ENCODE measurements around the gene POU3F1. TPM values are rescaled to one million over a fixed set of nuclear protein-coding genes. Genes with fewer than 3 reads are reported as not detected.

Gene POU3F1
- total RNA-seq, 1 experiment from 2014 or later = 5.8 TPM

- no peak overlapping the region for H3K23ac ChIP-seq (ENCODE audit: insufficient read length, low read depth, low read length)
- no peak overlapping the region for H4K5ac ChIP-seq (ENCODE audit: insufficient read length, low read depth, low read length)
- no peaks in the 10 kb centered on the region for H3K27me3 ChIP-seq (ENCODE audit: insufficient read depth, low read length)
- H2BK15ac ChIP-seq (ENCODE audit: low read depth, low read length) = no peak overlapping the region
- peaks cover 10% of the 10 kb centered on the region; the same call in 1 of the 2 replicates for H3K4me1 ChIP-seq (ENCODE audit: insufficient read depth, low read length)
- no peaks in the 10 kb centered on the region for H3K79me1 ChIP-seq (ENCODE audit: insufficient read depth, low read depth, low read length, poor library complexity, severe bottlenecking)
- TF ChIP-seq, protein P1, sequence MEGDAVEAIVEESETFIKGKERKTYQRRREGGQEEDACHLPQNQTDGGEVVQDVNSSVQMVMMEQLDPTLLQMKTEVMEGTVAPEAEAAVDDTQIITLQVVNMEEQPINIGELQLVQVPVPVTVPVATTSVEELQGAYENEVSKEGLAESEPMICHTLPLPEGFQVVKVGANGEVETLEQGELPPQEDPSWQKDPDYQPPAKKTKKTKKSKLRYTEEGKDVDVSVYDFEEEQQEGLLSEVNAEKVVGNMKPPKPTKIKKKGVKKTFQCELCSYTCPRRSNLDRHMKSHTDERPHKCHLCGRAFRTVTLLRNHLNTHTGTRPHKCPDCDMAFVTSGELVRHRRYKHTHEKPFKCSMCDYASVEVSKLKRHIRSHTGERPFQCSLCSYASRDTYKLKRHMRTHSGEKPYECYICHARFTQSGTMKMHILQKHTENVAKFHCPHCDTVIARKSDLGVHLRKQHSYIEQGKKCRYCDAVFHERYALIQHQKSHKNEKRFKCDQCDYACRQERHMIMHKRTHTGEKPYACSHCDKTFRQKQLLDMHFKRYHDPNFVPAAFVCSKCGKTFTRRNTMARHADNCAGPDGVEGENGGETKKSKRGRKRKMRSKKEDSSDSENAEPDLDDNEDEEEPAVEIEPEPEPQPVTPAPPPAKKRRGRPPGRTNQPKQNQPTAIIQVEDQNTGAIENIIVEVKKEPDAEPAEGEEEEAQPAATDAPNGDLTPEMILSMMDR (conservative IDR thresholded peaks at IDR 0.05) = no peak
- Mint-ChIP-seq H3K27me3 (ENCODE audit: low read depth) (peaks cover 3% of the 10 kb centered on the region; the same call in 1 of the 2 replicates), H3K4me3 (no peak overlapping the region), H3K27ac (no peak overlapping the region), H3K36me3 (ENCODE audit: insufficient read depth in 1 of 3, low read depth in 3 of 3) (peaks cover 0 to 1% (median 0%) of the 10 kb centered on the region in 3 experiments; a peak in 2 of 7 replicates), H3K4me1 (peaks cover 44 to 61% of the 10 kb centered on the region in 2 experiments), H3K9me3 (no peaks in the 10 kb centered on the region)
- no peak overlapping the region for H3K4ac ChIP-seq (ENCODE audit: low read depth, low read length)
- H3K9me3 ChIP-seq (ENCODE audit: control insufficient read depth, low read depth, low read length) = no peaks in the 10 kb centered on the region
- no peak overlapping the region for H2BK20ac ChIP-seq (ENCODE audit: low read depth, low read length, poor library complexity, severe bottlenecking)
- no peak overlapping the region for H3T11ph ChIP-seq (ENCODE audit: low read length)
- H3K18ac ChIP-seq (ENCODE audit: insufficient read length, low read depth, low read length) = no peak overlapping the region
- no CpG with 5 or more reads among the region's 11 CpGs for WGBS (ENCODE audit: extremely low coverage, insufficient read length, low lambda C conversion rate)
- no peak overlapping the region for H3K14ac ChIP-seq (ENCODE audit: insufficient read depth, low read length)
- H3K27ac ChIP-seq (ENCODE audit: insufficient read length, low read depth, low read length) = no peak overlapping the region
- no peak overlapping the region for H2AFZ ChIP-seq (ENCODE audit: low read length)
- no peak overlapping the region for H4K8ac ChIP-seq (replicated peaks; ENCODE audit: insufficient read length, low read depth, low read length)
- H2AK5ac ChIP-seq (ENCODE audit: insufficient read length, low read length) = no peak overlapping the region
- H2BK5ac ChIP-seq (ENCODE audit: insufficient read length, low read length) = no peak overlapping the region
- no peak overlapping the region for H3K9ac ChIP-seq (ENCODE audit: extremely low read depth, insufficient read length, low read length)
- no peak overlapping the region for H4K91ac ChIP-seq (ENCODE audit: insufficient read length, low read depth, low read length)
- H3K79me2 ChIP-seq (ENCODE audit: insufficient read depth, low read length) = no peaks in the 10 kb centered on the region
- H4K20me1 ChIP-seq (ENCODE audit: control insufficient read depth, insufficient read depth, insufficient read length) = no peaks in the 10 kb centered on the region
- no peak overlapping the region for H2BK12ac ChIP-seq (ENCODE audit: insufficient read length, low read depth, low read length)
- no peak overlapping the region for H3K56ac ChIP-seq (ENCODE audit: insufficient read length, low read depth, low read length)
- no peak overlapping the region for H3K4me2 ChIP-seq (ENCODE audit: insufficient read depth, insufficient read length, low read length)
- DNase-seq = no peak
- no peak overlapping the region for H2BK120ac ChIP-seq (ENCODE audit: low read depth, low read length, poor library complexity, severe bottlenecking)
- no peaks in the 10 kb centered on the region for H3K23me2 ChIP-seq (ENCODE audit: insufficient read length, low read depth, low read length, poor library complexity, severe bottlenecking)
Measured at GRCh38 chr1:38094711-38095290, 48.2 kb upstream of the POU3F1 start.

All from H9 (cell line).